ENCODE measurements around the gene WASF1.

Gene WASF1

GRCh38 chr6:110179406-110180227, at the start of gene WASF1:
TSS of gene WASF1 (minus strand) at chr6:110179670. CDS start at chr6:110127601, 52,069 bp downstream.
- peak; percentile 100 for DNase-seq

GRCh38 chr6:110226261-110226660, 46.8 kb upstream of the WASF1 start:
- no peak for DNase-seq

GRCh38 chr6:110221738-110222137, 42.3 kb upstream of the WASF1 start:
- no peak for DNase-seq

- no peak for DNase-seq
Measured at GRCh38 chr6:110217266-110217665, 37.8 kb upstream of the WASF1 start.

- no peak for DNase-seq
Measured at GRCh38 chr6:110216140-110216539, 36.7 kb upstream of the WASF1 start.

GRCh38 chr6:110214338-110214737, 34.9 kb upstream of the WASF1 start:
- peak; percentile 54 for DNase-seq

- no peak for DNase-seq
Measured at GRCh38 chr6:110211753-110212152, 32.3 kb upstream of the WASF1 start.

GRCh38 chr6:110207652-110208051, 28.2 kb upstream of the WASF1 start:
- DNase-seq: no peak

GRCh38 chr6:110201151-110201884, 21.8 kb upstream of the WASF1 start:
- peak; percentile 54 for DNase-seq

- DNase-seq: no peak
Measured at GRCh38 chr6:110198561-110198960, 19.1 kb upstream of the WASF1 start.

- DNase-seq: no peak
Measured at GRCh38 chr6:110196874-110197273, 17.4 kb upstream of the WASF1 start.

- no peak for DNase-seq
Measured at GRCh38 chr6:110195639-110196038, 16.2 kb upstream of the WASF1 start.

GRCh38 chr6:110191477-110191876, 12.0 kb upstream of the WASF1 start:
- DNase-seq: no peak

- DNase-seq: no peak
Measured at GRCh38 chr6:110190726-110191125, 11.3 kb upstream of the WASF1 start.

GRCh38 chr6:110188791-110189190, 9.3 kb upstream of the WASF1 start:
- DNase-seq: no peak

- no peak for DNase-seq
Measured at GRCh38 chr6:110185879-110186278, 6.4 kb upstream of the WASF1 start.

- DNase-seq: no peak
Measured at GRCh38 chr6:110183292-110183885, 3.9 kb upstream of the WASF1 start.

GRCh38 chr6:110181131-110182030, 1.9 kb upstream of the WASF1 start:
- DNase-seq: no peak

GRCh38 chr6:110180228-110181008, 948 bp upstream of the WASF1 start, which contains the start of gene CDC40:
TSS of gene CDC40 (plus strand) at chr6:110180427. CDS start at chr6:110180445, 18 bp downstream.
- DNase-seq: no peak

- peak; percentile 86 for DNase-seq
Measured at GRCh38 chr6:110178626-110179405, 654 bp downstream of the WASF1 start.
